HuH-7 (cell line): Measurements from ENCODE around the gene SPDYE11.
"Not testable (repeated sequence)": the region's sequence is repeated elsewhere in the genome, so short reads cannot be mapped to it uniquely, and the experiment has no call there.

Experiments used
- DNase-seq: peaks from one replicate; pipeline ENCODE4 v3.0.0; 2011; ENCODE audit warnings: low spot score

Gene SPDYE11, protein sequence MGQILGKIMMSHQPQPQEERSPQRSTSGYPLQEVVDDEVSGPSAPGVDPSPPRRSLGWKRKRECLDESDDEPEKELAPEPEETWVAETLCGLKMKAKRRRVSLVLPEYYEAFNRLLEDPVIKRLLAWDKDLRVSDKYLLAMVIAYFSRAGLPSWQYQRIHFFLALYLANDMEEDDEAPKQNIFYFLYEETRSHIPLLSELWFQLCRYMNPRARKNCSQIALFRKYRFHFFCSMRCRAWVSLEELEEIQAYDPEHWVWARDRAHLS

GRCh38 chr7:73057811-73058210 is at the start of gene SPDYE11:
TSS of gene SPDYE11 (minus strand) at chr7:73057911. CDS start at chr7:73056111, 1,800 bp downstream.
- not testable (repeated sequence) for DNase-seq

- not testable (repeated sequence) for DNase-seq
These were observed 28.2 kb upstream of the SPDYE11 start, which contains the start of gene SPDYE9 for GRCh38 chr7:73085938-73086337. TSS of gene SPDYE9 (minus strand) at chr7:73086038. CDS start at chr7:73084238, 1,800 bp downstream.

GRCh38 chr7:73029666-73030065 is 28.0 kb downstream of the SPDYE11 start, which contains the start of gene SPDYE8:
TSS of gene SPDYE8 (minus strand) at chr7:73029766. CDS start at chr7:73027966, 1,800 bp downstream.
- not testable (repeated sequence) for DNase-seq

- not testable (repeated sequence) for DNase-seq
These were observed 51.2 kb downstream of the SPDYE11 start for GRCh38 chr7:73006491-73006890.

DNA sequence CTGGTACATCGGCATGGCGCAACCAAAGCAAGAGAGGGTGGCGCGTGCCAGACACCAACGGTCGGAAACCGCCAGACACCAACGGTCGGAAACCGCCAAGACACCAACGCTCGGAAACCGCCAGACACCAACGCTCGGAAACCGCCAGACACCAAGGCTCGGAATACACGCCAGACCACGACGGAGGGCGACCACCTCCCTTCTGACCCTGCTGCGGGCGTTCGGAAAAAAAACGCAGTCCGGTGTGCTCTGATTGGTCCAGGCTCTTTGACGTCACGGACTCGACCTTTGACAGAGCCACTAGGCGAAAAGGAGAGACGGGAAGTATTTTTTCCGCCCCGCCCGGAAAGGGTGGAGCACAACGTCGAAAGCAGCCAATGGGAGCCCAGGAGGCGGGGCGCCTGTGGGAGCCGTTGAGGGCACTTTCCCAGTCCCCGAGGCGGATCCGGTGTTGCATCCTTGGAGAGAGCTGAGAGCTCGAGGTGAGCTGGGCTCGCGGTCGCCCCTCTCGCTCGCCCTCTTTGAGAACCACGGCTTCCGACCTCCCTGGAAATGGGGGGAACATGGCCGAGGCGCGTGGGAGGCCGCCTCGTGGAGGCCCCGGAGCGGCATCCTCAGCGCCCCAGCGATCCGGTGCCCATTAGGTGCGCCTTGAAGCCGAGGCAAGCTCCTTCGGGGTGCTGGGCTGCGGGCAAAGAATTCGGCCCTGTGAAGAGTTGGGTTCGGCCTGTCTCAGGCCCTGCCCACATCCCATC is 51.8 kb downstream of the SPDYE11 start:
- DNase-seq = not testable (repeated sequence)

DNA sequence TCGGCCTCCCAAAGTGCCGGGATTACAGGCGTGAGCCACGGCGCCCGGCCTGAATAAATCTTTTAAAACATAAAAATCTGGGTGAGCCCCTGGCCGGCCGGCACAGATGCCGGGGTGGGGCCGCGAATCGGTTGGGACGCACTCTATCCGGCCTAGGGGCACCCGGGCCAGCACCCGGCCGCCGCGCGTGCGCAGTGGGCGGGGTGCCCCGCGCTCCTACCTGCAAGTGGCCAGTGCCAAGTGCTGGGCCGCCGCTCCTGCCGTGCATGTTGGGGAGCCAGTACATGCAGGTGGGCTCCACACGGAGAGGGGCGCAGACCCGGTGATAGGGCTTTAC is 52.4 kb downstream of the SPDYE11 start:
- not testable (repeated sequence) for DNase-seq

GRCh38 chr7:72997887-72998468 is 59.7 kb downstream of the SPDYE11 start:
- not testable (repeated sequence) for DNase-seq
